Esophagus squamous epithelium (tissue), 4 donors: ENCODE measurements around the gene LRRC61.

Source experiments
- CTCF ChIP-seq, 6 experiments: fragments of 450-650 bp in 4 of 6; fragments of 200-600 bp in 2 of 6; sonication (generic) in 2 of 6; IDR thresholded peaks; one replicate each; pipeline ENCODE4 v1.5.1; 2016 to 2019; ENCODE audit warnings: antibody characterized with exemption in 6 of 6, mild to moderate bottlenecking in 4 of 6, moderate library complexity in 4 of 6
- POLR2A ChIP-seq, 4 donors: fragments of 450-650 bp; IDR thresholded peaks; one replicate each; pipeline ENCODE4 v1.6.1; 2017; ENCODE audit warnings: antibody characterized with exemption in 4 of 4, mild to moderate bottlenecking in 4 of 4, moderate library complexity in 3 of 4

DNA sequence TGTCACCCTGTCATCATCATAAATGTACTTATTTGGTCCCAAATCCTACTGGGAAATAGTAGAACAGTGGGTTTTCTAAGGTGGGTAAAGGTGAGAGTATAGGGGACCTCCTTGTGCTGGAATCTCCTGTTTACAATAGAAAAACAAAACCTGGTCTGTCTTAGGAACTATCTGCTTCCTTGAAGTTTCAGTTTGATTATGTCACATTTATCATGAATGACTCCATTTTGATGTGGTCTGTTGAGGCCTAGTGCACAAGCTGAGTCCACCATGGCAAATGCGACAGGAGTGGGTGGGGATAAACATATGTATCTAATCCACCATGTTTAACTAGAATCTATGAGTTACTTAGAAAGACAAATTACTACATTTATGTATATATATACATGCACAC, 32.5 kb downstream of the LRRC61 start:
- TF ChIP-seq CTCF (IDR thresholded peaks at IDR 0.05) (no peak), POLR2A (IDR thresholded peaks at IDR 0.05) (no peak)
